Activated T-cell treated with anti-CD3 and anti-CD28 coated beads, Interleukin-2, amount 50 U/mL, for 4 hours (primary cell): ENCODE results near the gene CNTFR. TPM values are rescaled to one million over a fixed set of nuclear protein-coding genes. Genes with fewer than 3 reads are reported as not detected.

ENCODE experiments used
- ATAC-seq, 2 donors: fragments of 200-7000 bp; cut with Tn5 transposase; one replicate each; pipeline ENCODE4 v1.10.0; 2021
- DNase-seq: peaks from one replicate; pipeline ENCODE4 v3.0.0-alpha.2; 2020
- H3K27me3 Mint-ChIP-seq: one replicate; pipeline ENCODE4 v1.8.0; 2021; ENCODE audit warnings: low read depth, mixed read lengths
- H3K36me3 Mint-ChIP-seq: one replicate; pipeline ENCODE4 v1.8.0; 2022; ENCODE audit warnings: mixed read lengths; ENCODE audit not compliant: insufficient read depth
- H3K4me1 Mint-ChIP-seq: one replicate; pipeline ENCODE4 v1.8.0; 2021; ENCODE audit warnings: low read depth, mixed read lengths
- H3K4me3 Mint-ChIP-seq: one replicate; pipeline ENCODE4 v1.8.0; 2021; ENCODE audit warnings: mild to moderate bottlenecking, moderate library complexity, mixed read lengths
- H3K9me3 Mint-ChIP-seq: one replicate; pipeline ENCODE4 v1.8.0; 2021; ENCODE audit warnings: mixed read lengths
- total RNA-seq, 3 donors: library from RNA; stranded (reverse); gene quantifications; one replicate each; pipeline ENCODE4 v1.2.1, GENCODE V29; 2021

Gene CNTFR
- total RNA-seq, 3 donors from 2014 or later: 0.18 TPM; not detected in 2

GRCh38 chr9:34514816-34515215 lies 74.7 kb downstream of the CNTFR start:
- no peak overlapping the region for H3K4me3 Mint-ChIP-seq
- H3K36me3 Mint-ChIP-seq: no peaks in the 10 kb centered on the region
- H3K27me3 Mint-ChIP-seq: no peaks in the 10 kb centered on the region
- H3K9me3 Mint-ChIP-seq: no peaks in the 10 kb centered on the region
- H3K4me1 Mint-ChIP-seq: no peaks in the 10 kb centered on the region
- DNase-seq: no peak
- no peak for ATAC-seq

GRCh38 chr9:34514401-34514800 lies 75.1 kb downstream of the CNTFR start:
- Mint-ChIP-seq H3K4me1 (no peaks in the 10 kb centered on the region), H3K9me3 (no peaks in the 10 kb centered on the region), H3K36me3 (no peaks in the 10 kb centered on the region), H3K4me3 (no peak overlapping the region), H3K27me3 (no peaks in the 10 kb centered on the region)
- DNase-seq (no peak), ATAC-seq (no peak)

- Mint-ChIP-seq H3K9me3 (no peaks in the 10 kb centered on the region), H3K4me1 (no peaks in the 10 kb centered on the region), H3K36me3 (no peaks in the 10 kb centered on the region), H3K27me3 (no peaks in the 10 kb centered on the region), H3K4me3 (no peak overlapping the region)
- no peak for ATAC-seq
- DNase-seq: no peak
Observed at GRCh38 chr9:34513567-34514214, 75.8 kb downstream of the CNTFR start.

- DNase-seq: no peak
- Mint-ChIP-seq H3K4me1 (no peaks in the 10 kb centered on the region), H3K36me3 (no peaks in the 10 kb centered on the region), H3K27me3 (no peaks in the 10 kb centered on the region), H3K4me3 (no peak overlapping the region), H3K9me3 (no peaks in the 10 kb centered on the region)
- ATAC-seq: no peak
Observed at GRCh38 chr9:34512131-34513078, 77.1 kb downstream of the CNTFR start.

GRCh38 chr9:34510497-34511468 lies 78.7 kb downstream of the CNTFR start:
- no peaks in the 10 kb centered on the region for H3K36me3 Mint-ChIP-seq
- H3K4me1 Mint-ChIP-seq: no peaks in the 10 kb centered on the region
- no peaks in the 10 kb centered on the region for H3K27me3 Mint-ChIP-seq
- no peak overlapping the region for H3K4me3 Mint-ChIP-seq
- DNase-seq: no peak
- ATAC-seq: no peak
- no peaks in the 10 kb centered on the region for H3K9me3 Mint-ChIP-seq

GRCh38 chr9:34508951-34509350 lies 80.6 kb downstream of the CNTFR start:
- DNase-seq: no peak
- Mint-ChIP-seq H3K9me3 (no peaks in the 10 kb centered on the region), H3K4me3 (no peak overlapping the region), H3K4me1 (no peaks in the 10 kb centered on the region), H3K36me3 (no peaks in the 10 kb centered on the region), H3K27me3 (no peaks in the 10 kb centered on the region)
- ATAC-seq: no peak

- Mint-ChIP-seq H3K9me3 (no peaks in the 10 kb centered on the region), H3K4me1 (no peaks in the 10 kb centered on the region), H3K36me3 (no peaks in the 10 kb centered on the region), H3K4me3 (no peak overlapping the region), H3K27me3 (no peaks in the 10 kb centered on the region)
- DNase-seq (no peak), ATAC-seq (no peak)
Observed at GRCh38 chr9:34508463-34508862, 81.1 kb downstream of the CNTFR start.

- Mint-ChIP-seq H3K4me3 (no peak overlapping the region), H3K4me1 (no peaks in the 10 kb centered on the region), H3K27me3 (no peaks in the 10 kb centered on the region), H3K9me3 (no peaks in the 10 kb centered on the region), H3K36me3 (no peaks in the 10 kb centered on the region)
- DNase-seq (no peak), ATAC-seq (no peak)
Observed at GRCh38 chr9:34507966-34508365, 81.6 kb downstream of the CNTFR start.

- Mint-ChIP-seq H3K4me1 (no peaks in the 10 kb centered on the region), H3K36me3 (no peaks in the 10 kb centered on the region), H3K9me3 (no peaks in the 10 kb centered on the region), H3K27me3 (no peaks in the 10 kb centered on the region), H3K4me3 (no peak overlapping the region)
- no peak for ATAC-seq
- DNase-seq: no peak
Observed at GRCh38 chr9:34507556-34507955, 82.0 kb downstream of the CNTFR start.

- Mint-ChIP-seq H3K4me3 (no peak overlapping the region), H3K9me3 (no peaks in the 10 kb centered on the region), H3K36me3 (no peaks in the 10 kb centered on the region), H3K27me3 (no peaks in the 10 kb centered on the region), H3K4me1 (no peaks in the 10 kb centered on the region)
- no peak for ATAC-seq
- DNase-seq: no peak
Observed at GRCh38 chr9:34506623-34507022, 82.9 kb downstream of the CNTFR start.

GRCh38 chr9:34505370-34506120 lies 84.0 kb downstream of the CNTFR start:
- Mint-ChIP-seq H3K4me1 (peaks cover 1% of the 10 kb centered on the region), H3K4me3 (no peak overlapping the region), H3K27me3 (peaks cover 1% of the 10 kb centered on the region), H3K36me3 (no peaks in the 10 kb centered on the region), H3K9me3 (no peaks in the 10 kb centered on the region)
- DNase-seq (no peak), ATAC-seq (no peak)

GRCh38 chr9:34503406-34503805 lies 86.1 kb downstream of the CNTFR start:
- no peak overlapping the region for H3K4me3 Mint-ChIP-seq
- DNase-seq: no peak
- peaks cover 8% of the 10 kb centered on the region for H3K27me3 Mint-ChIP-seq
- no peaks in the 10 kb centered on the region for H3K9me3 Mint-ChIP-seq
- no peak for ATAC-seq
- peaks cover 7% of the 10 kb centered on the region for H3K4me1 Mint-ChIP-seq
- no peaks in the 10 kb centered on the region for H3K36me3 Mint-ChIP-seq

- H3K36me3 Mint-ChIP-seq: no peaks in the 10 kb centered on the region
- no peak overlapping the region for H3K4me3 Mint-ChIP-seq
- DNase-seq (no peak), ATAC-seq (no peak)
- H3K4me1 Mint-ChIP-seq: peaks cover 7% of the 10 kb centered on the region
- H3K27me3 Mint-ChIP-seq: peaks cover 8% of the 10 kb centered on the region
- H3K9me3 Mint-ChIP-seq: no peaks in the 10 kb centered on the region
Observed at GRCh38 chr9:34502891-34503290, 86.6 kb downstream of the CNTFR start.
